Ishikawa (cell line): ENCODE measurements around the gene PRUNE2.

Experiments
- EGR1 ChIP-seq: IDR thresholded peaks from 2 replicates; pipeline ENCODE4 v1.6.1; 2012
- EP300 ChIP-seq: IDR thresholded peaks from 2 replicates; pipeline ENCODE4 v1.6.1; 2012; ENCODE audit warnings: borderline replicate concordance
- FOXM1 ChIP-seq: IDR thresholded peaks from 2 replicates; pipeline ENCODE4 v1.6.1; 2012; ENCODE audit warnings: low read depth, borderline replicate concordance
- MAX ChIP-seq: IDR thresholded peaks from 2 replicates; pipeline ENCODE4 v1.6.1; 2012
- TAF1 ChIP-seq: IDR thresholded peaks from 2 replicates; pipeline ENCODE4 v1.6.1; 2012; ENCODE audit warnings: low read depth, mild to moderate bottlenecking
- TF ChIP-seq, protein P1 (sequence below): IDR thresholded peaks from 2 replicates; pipeline ENCODE4 v1.6.1; 2012; ENCODE audit warnings: low read depth, mild to moderate bottlenecking

DNA sequence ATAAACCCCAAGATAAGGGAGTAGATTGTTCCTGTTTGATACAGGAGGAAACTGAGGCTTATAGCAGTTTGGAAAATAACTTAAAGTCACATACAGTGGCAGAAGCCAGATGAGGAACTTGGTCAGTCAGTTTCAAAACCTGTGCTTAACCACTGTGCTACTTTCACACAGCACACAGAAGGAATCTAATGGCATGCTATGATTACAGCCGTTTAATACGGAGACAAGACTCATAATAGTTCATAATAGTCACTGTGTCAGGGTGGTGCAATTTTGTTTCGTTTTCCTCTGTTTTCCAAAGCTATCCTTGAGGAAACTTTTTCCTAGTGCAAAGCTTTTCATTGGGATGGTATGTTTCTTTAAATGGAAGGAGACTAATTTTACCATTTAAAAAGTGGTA, 334.6 kb downstream of the PRUNE2 start:
- no peak for TF ChIP-seq FOXM1
- TF ChIP-seq EGR1, result no peak
- no peak for TF ChIP-seq EP300
- TF ChIP-seq TAF1, result no peak
- TF ChIP-seq, protein P1, sequence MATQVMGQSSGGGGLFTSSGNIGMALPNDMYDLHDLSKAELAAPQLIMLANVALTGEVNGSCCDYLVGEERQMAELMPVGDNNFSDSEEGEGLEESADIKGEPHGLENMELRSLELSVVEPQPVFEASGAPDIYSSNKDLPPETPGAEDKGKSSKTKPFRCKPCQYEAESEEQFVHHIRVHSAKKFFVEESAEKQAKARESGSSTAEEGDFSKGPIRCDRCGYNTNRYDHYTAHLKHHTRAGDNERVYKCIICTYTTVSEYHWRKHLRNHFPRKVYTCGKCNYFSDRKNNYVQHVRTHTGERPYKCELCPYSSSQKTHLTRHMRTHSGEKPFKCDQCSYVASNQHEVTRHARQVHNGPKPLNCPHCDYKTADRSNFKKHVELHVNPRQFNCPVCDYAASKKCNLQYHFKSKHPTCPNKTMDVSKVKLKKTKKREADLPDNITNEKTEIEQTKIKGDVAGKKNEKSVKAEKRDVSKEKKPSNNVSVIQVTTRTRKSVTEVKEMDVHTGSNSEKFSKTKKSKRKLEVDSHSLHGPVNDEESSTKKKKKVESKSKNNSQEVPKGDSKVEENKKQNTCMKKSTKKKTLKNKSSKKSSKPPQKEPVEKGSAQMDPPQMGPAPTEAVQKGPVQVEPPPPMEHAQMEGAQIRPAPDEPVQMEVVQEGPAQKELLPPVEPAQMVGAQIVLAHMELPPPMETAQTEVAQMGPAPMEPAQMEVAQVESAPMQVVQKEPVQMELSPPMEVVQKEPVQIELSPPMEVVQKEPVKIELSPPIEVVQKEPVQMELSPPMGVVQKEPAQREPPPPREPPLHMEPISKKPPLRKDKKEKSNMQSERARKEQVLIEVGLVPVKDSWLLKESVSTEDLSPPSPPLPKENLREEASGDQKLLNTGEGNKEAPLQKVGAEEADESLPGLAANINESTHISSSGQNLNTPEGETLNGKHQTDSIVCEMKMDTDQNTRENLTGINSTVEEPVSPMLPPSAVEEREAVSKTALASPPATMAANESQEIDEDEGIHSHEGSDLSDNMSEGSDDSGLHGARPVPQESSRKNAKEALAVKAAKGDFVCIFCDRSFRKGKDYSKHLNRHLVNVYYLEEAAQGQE, result no peak
- no peak for TF ChIP-seq MAX
